Mesothelial cell of epicardium (in vitro differentiated cells): Measurements from ENCODE around the gene OTUB2. TPM values are rescaled to one million over a fixed set of nuclear protein-coding genes. Genes with fewer than 3 reads are reported as not detected.
A peak's percentile ranks its signal among the peaks of the same experiment; 100 is the strongest.

Experiments
- DNase-seq, 2 experiments: peaks; one replicate each; pipeline ENCODE4 v3.0.0; 2021; ENCODE audit warnings: low spot score in 2 of 2; ENCODE audit not compliant: unreplicated experiment in 2 of 2
- H3K27ac Mint-ChIP-seq: 2 replicates; pipeline ENCODE4 v1.8.0; 2021; ENCODE audit warnings: mixed read lengths
- H3K27me3 Mint-ChIP-seq: 2 replicates; pipeline ENCODE4 v1.8.0; 2021; ENCODE audit warnings: low read depth, mixed read lengths
- H3K36me3 Mint-ChIP-seq: 2 replicates; pipeline ENCODE4 v1.8.0; 2021; ENCODE audit warnings: mixed read lengths
- H3K4me1 Mint-ChIP-seq: 2 replicates; pipeline ENCODE4 v1.8.0; 2021; ENCODE audit warnings: mixed read lengths
- H3K4me3 Mint-ChIP-seq: 2 replicates; pipeline ENCODE4 v1.8.0; 2021; ENCODE audit warnings: mild to moderate bottlenecking, moderate library complexity, mixed read lengths
- H3K9me3 Mint-ChIP-seq: 2 replicates; pipeline ENCODE4 v1.8.0; 2021; ENCODE audit warnings: mixed read lengths
- total RNA-seq: library from RNA; stranded (reverse); gene quantifications from 3 replicates; pipeline ENCODE4 v1.2.1, GENCODE V29; 2021
- TF ChIP-seq, protein P1 (sequence below): fragments of 200-600 bp; sonication (generic); IDR thresholded peaks from one replicate; pipeline ENCODE4 v1.5.0; 2021; ENCODE audit warnings: antibody characterized with exemption; ENCODE audit not compliant: unreplicated experiment

The OTUB2 gene
- 6.0 to 6.6 TPM (median 6.6 TPM) in 3 replicates for total RNA-seq

DNA sequence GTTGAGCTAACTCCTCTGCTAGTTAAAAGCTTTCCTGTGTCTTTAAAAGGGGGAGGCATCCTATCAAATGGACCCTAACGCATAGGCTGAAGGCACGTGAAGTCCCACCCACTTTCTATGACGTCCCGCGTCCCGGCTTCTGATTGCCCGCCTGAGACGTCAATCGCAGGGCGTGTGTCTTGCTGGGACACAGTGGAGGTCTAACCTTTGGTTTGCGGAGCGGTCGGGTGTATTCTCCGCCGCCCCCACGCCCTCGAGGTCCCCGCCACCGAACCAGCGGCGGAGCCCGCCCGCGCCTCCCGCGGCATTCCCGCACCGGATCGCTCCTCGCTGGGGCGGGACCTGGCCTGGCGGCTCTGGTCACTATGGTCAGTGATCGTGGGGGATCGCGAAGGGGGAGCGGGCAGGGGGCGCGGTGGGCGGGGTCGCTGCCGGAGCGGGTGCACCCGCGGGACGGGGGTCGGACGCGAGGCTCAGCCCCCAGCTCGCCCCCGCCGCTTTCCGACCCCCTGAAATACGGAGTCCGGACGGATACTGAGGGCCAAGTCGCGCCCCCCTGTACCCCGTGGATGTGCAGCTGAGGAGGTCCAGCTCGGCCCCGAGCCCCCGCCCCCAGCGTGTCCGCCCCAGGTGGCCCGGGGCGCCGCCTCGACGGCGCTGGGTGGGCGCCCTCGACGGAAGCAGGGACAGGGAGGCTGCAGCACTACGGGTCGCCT lies at the start of gene OTUB2:
Gene OTUB2 (plus strand): TSS at position 168 of the 716 bp plus-strand sequence. CDS start 198 bp downstream, at position 366.
- Mint-ChIP-seq H3K27ac (peak within 1 kb of the TSS; percentile 66), H3K27me3 (no peaks in the 10 kb centered on the region), H3K36me3 (no peaks in the 10 kb centered on the region), H3K4me1 (peaks cover 3% of the 10 kb centered on the region), H3K9me3 (no peaks in the 10 kb centered on the region), H3K4me3 (peak within 1 kb of the TSS; percentile 75)
- TF ChIP-seq, protein P1, sequence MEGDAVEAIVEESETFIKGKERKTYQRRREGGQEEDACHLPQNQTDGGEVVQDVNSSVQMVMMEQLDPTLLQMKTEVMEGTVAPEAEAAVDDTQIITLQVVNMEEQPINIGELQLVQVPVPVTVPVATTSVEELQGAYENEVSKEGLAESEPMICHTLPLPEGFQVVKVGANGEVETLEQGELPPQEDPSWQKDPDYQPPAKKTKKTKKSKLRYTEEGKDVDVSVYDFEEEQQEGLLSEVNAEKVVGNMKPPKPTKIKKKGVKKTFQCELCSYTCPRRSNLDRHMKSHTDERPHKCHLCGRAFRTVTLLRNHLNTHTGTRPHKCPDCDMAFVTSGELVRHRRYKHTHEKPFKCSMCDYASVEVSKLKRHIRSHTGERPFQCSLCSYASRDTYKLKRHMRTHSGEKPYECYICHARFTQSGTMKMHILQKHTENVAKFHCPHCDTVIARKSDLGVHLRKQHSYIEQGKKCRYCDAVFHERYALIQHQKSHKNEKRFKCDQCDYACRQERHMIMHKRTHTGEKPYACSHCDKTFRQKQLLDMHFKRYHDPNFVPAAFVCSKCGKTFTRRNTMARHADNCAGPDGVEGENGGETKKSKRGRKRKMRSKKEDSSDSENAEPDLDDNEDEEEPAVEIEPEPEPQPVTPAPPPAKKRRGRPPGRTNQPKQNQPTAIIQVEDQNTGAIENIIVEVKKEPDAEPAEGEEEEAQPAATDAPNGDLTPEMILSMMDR = no peak
- DNase-seq = peak; percentile 86 to 97

DNA sequence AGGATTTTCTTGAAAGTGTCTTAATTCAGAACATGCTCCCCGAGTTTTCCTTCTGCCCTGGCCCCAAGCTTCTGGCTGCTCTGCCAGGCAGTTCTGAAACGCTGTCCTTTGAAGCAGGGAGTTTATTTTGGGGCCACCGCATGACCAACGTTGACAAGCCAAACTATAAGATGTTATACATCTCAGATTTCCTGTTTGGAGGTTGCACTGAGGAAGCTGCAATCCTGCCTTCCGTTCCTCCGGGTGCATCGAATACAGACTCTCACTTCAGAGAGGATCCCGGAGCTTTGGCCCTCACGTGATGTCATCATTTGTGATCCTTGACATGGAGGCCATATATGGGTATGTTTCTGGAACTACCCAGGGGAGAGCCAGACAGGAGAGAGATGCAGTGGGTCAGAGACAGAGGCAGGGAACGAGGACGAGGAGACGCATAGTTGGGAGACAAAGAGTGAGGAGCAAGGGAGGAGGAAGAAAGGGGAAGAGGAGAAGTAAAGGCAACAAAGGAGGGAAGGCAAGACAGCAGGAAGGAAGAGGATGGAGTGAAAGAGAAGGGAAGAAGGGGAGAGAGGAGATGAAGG lies 49.6 kb upstream of the OTUB2 start, which contains the start of gene ASB2:
Gene ASB2 (minus strand): TSS at position 94 of the 581 bp plus-strand sequence. CDS start 12,031 bp downstream, outside the sequence.
- TF ChIP-seq, protein P1 = no peak
- no peak within 1 kb of the TSS for H3K27ac Mint-ChIP-seq
- H3K4me1 Mint-ChIP-seq = no peaks in the 10 kb centered on the region
- H3K4me3 Mint-ChIP-seq = no peak within 1 kb of the TSS
- no peaks in the 10 kb centered on the region for H3K9me3 Mint-ChIP-seq
- H3K36me3 Mint-ChIP-seq = no peaks in the 10 kb centered on the region
- DNase-seq = no peak
- peaks cover 3% of the 10 kb centered on the region for H3K27me3 Mint-ChIP-seq

DNA sequence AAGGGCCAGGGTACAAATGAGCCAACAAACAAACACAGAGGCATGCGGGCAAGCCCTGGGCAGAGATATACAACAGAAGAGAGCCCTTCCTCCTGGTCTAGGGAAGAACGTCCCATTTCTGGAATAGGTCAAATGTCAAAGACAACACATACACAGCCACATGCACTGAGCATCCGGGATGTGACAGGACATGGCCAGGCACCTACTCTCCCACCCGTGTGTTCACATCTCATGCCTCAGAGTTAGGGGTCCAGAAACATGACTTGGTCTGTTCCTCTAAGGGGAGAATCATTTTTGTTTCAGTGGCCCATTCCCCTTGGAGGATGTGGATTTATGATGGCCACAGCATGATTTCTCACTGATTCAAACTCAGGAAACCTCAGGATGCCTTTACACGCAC lies 49.0 kb upstream of the OTUB2 start:
- H3K4me3 Mint-ChIP-seq = no peak overlapping the region
- H3K9me3 Mint-ChIP-seq = no peaks in the 10 kb centered on the region
- H3K4me1 Mint-ChIP-seq = no peaks in the 10 kb centered on the region
- H3K36me3 Mint-ChIP-seq = no peaks in the 10 kb centered on the region
- H3K27me3 Mint-ChIP-seq = peaks cover 3% of the 10 kb centered on the region
- TF ChIP-seq, protein P1 = no peak
- H3K27ac Mint-ChIP-seq = no peak overlapping the region
- no peak for DNase-seq

DNA sequence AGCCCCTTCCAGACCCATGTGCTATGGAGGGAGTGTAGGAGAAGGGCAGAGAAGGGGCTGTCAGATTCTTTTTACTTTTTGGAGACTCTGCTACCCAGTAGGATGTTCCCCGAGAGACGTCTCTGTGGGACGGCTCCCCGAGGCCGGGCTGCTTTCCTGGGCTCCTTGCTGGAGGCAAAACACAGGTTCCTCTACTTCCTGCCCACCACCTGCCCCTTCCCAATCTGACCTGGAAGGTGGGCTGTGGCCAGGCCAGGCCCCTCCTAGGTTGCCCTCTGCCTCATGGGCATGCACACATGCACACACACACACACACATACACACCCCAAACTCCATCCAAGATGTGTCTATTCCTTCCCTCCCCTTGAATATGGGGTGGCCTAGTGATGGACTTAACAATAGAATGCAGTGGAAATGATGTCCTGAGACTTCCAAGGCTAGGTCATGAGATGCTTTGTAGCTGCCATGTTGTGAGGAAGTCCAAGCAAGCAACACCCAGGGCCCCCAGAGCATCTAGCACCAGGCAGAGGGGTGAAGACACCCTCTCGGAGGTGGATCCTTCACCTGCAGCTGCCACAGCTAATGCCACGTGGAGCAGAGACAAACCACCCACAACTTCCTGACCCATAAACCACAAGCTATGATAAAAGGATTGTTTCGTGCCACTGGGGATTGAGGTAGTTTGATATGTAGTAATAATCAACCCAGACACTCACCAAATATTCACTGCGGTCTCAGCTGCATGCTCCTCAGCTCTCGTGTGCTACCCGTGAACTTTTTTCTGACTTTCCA lies 48.2 kb upstream of the OTUB2 start:
- Mint-ChIP-seq H3K9me3 (no peaks in the 10 kb centered on the region), H3K27ac (no peak overlapping the region), H3K4me1 (no peaks in the 10 kb centered on the region), H3K4me3 (no peak overlapping the region), H3K36me3 (no peaks in the 10 kb centered on the region), H3K27me3 (peaks cover 3% of the 10 kb centered on the region)
- TF ChIP-seq, protein P1 = no peak
- no peak for DNase-seq

DNA sequence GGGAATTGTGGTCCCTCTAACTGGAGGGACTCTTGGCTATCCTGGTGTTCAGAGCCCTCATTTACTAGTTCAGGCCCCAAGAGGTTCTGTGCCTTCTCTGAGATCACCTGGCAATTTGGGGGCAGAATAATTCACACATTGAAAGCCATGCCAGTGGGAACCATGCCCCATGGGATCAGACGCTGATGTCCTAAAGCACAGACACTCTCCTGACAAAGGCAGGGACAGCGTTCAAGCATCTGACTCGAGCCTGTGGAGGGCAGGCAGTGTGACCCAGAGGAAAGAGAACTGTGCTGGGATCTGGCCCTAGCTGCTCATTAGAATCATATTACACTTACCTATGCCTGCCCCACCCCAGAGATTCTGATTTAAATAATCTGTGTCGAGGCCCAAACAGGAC lies 47.4 kb upstream of the OTUB2 start:
- DNase-seq = no peak
- no peaks in the 10 kb centered on the region for H3K9me3 Mint-ChIP-seq
- peaks cover 3% of the 10 kb centered on the region for H3K27me3 Mint-ChIP-seq
- H3K27ac Mint-ChIP-seq = no peak overlapping the region
- H3K4me1 Mint-ChIP-seq = no peaks in the 10 kb centered on the region
- TF ChIP-seq, protein P1 = no peak
- no peak overlapping the region for H3K4me3 Mint-ChIP-seq
- H3K36me3 Mint-ChIP-seq = no peaks in the 10 kb centered on the region
